T-helper 1 cell (primary cell): ENCODE measurements around the gene ZCCHC18.
A peak's percentile ranks its signal among the peaks of the same experiment; 100 is the strongest.
"Not testable (repeated sequence)": the region's sequence is repeated elsewhere in the genome, so short reads cannot be mapped to it uniquely, and the experiment has no call there.

Experiments
- DNase-seq, 5 donors: peaks; one replicate each; pipeline ENCODE4 v3.0.0-alpha.2; 2012 to 2020
- total RNA-seq, 4 donors: gene quantifications; one replicate each; lab custom pipeline; 2026; lab: John Stamatoyannopoulos, UW

ZCCHC18 gene
- 2.5 to 5.1 (median 3.8) reads per million in 4 donors for total RNA-seq

DNA sequence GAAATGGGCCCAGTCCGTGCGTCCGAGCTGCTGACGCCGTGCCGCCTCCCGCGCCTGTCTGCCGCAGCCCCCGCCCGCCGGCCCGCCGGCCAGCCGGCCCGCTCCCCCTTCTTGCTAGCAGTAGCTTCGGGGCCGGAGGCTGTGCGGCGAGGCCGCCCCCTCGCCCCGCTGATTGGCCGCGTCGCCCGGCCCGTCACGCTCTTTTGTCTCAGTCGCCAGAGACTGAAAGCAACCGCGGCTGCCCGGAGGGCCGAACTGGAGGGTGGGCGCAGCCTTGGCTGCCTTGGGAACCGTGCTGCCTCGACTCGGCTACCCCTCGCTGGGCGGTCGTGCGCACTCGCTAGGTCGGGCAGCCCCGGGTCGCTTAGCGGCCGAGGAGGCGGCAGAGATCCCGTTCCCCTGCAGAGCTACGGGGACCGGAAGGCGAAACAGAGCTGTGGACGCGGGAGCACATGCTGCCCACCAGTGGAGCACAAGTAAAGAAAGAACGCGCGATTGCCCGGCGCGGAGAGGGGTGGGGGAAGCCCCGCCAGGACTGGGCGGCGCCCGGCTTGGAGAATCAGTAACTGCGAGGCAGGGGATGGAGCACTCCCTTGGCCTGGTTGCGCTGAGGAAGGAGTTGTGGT, at the start of gene ZCCHC18:
Gene ZCCHC18, plus strand, starts transcription at position 198 of the 626 bp plus-strand sequence. CDS start 1,589 bp downstream, outside the sequence.
- peak; percentile 9 to 35 (median 23) for DNase-seq

DNA sequence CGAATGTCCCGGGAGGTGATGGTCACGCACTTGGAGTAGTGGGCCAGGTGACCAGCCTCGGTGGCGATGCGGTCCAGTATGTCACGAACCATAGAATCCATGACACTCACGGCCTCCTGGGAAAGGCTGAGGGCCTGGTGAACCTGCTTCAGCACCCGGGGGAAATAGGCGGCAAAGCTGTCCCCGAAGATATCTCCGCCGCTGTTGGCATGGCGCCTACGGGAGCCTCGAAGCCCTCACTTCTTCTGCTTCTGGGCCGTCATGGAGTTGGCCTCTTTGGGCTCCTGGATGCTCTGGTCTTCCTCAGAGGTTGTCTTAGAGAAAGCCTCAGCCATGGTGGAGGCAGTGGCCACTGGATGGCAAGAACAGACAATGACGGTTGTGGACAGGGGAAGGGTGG, 49.7 kb upstream of the ZCCHC18 start:
- DNase-seq, result not testable (repeated sequence)

DNA sequence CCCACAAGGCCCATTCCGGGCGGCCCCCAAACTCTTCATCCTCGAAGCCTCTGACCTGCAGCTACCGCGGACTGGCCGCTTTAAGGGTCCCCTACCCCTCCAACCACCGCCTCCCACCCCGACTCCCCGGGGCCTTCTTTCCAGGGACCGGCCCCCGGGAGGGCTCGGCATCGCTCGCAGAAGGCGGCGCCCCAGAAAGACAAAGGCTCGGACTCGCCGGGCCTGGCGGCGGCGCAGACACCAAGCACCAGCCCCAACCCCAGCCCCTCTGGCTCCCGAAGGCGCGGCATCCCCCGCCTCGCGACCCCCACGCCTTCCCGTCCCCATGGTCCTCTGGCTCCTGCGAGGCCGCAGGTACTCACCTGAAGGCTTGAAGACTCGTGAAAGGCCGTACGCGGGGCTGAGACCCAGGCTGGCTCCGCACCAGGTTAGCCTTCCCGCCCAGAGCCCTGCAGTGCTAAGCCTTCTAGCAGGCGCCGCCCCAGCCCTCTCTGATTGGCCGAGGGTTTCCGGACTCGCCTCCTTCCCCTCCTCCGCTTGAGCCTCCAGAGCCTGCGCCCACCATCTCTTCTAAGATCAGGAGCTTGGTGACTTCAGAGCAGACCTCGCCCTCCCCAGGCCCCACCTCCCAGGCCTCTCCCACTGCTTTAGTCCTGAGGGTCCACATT, 36.4 kb upstream of the ZCCHC18 start, which contains the start of gene TMSB15C:
Gene TMSB15C, minus strand, starts transcription at position 459 of the 668 bp plus-strand sequence.
- DNase-seq, result not testable (repeated sequence)

DNA sequence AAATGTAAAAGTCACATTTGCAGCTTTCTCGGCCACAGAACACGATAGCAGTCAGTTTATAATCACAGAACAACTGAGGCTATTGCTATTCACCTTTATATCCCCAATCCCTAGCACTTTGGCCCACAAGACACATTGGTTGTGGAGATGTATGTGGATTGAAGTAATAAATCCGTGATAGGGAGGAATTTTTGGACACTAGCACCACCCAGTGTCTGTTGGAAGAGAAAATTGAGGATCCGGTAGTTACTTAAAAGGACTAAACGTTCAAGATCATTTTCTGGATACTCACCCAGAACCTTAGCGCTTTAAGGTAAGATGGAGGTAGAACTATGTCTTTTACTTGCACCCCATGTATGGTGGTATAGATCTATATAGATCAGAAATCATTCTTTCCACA, 34.5 kb upstream of the ZCCHC18 start:
- DNase-seq, result not testable (repeated sequence)

DNA sequence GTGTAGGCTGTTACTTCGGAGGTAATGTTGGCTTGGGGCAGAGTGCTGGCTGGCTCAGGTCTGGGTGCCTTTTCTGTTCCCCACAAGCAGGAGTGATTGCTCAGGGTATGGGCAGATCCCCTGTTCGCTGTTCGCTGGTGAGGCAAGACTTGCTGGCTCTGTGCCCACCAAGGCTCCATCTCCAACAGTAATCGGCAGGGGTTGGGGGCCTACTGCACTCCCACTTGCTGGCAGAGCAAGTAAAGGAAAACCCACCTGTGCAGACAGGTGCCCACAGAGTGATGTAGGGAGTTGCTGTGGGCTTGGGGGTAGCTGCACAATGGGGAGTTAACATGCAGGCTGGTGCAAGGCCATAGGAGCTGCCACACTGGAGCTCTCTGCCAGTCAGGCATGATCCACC, 28.3 kb upstream of the ZCCHC18 start:
- no peak for DNase-seq

DNA sequence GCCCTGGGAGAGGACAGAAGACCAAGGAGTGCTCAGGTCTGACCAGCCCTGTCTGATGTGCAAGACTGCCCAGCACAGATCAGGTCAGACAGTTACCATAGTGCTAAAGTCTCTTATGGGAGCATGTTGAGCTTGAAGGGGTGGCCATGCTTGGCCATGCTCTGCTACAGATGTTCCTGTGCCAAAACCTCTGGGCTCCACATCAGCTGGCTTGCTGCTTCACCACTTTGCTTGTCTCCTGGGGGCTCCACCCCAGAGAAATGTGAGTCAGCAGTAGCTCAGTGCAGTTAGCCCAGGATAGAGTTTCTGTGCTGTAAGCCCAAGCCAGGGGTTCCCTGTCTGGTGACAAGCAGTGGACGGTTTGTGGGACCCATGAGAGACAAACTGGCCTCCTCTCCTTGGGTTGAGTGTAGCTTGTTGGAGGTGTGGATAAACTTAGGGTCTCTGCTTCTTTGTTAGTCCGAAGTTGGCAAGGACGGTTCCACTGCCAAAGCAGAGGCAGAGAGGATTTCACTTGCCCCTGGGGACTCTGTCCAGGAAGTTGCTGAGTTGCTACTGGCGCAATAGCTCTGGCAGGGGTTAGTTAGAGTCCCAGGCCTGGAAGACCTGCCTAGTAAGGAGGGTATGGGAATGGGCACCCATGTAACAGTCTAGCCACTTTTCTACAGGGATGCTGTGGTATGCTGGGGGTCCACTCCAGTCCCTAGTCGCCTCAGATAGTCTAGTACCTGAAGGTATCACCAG, 27.6 kb upstream of the ZCCHC18 start:
- no peak for DNase-seq

DNA sequence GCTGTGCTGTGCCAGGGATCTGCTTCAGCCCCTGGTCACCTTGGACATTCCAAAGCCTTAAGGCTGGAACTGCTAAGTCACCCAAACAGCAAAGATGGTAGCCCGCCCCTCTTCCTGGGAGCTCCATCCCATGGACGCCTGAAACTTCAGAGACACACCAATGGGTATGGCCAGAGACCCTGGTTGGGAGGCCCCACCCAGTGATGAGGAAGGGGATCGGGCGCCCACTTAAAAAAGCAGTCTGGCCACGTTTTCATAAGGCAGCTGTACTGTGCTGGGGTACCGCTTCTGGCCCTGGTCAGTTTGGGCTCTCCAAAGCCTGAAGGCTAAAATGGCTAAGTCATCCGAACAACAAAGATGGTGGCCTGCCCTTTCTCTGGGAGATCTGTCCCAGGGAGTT, 26.8 kb upstream of the ZCCHC18 start:
- no peak for DNase-seq

DNA sequence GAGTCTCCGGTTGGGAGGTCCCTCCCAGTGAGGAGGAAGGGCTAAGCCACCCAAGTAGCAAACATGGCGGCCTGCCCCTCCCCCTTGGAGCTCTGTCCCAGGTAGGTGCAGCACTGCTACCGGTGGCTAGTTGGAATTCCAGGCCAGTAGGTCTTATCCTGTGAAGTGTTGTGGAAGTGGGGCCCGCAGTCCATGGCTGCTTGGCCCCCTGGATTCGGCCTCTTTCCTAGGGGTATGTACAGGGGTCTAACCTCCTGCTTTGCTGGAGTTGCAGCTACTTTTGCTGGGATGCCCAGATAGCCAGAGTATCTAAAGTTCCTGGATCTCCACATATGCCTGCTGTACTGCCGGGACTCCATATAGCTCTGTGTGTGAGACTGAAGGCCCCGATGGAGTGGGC, 26.4 kb upstream of the ZCCHC18 start:
- no peak for DNase-seq

DNA sequence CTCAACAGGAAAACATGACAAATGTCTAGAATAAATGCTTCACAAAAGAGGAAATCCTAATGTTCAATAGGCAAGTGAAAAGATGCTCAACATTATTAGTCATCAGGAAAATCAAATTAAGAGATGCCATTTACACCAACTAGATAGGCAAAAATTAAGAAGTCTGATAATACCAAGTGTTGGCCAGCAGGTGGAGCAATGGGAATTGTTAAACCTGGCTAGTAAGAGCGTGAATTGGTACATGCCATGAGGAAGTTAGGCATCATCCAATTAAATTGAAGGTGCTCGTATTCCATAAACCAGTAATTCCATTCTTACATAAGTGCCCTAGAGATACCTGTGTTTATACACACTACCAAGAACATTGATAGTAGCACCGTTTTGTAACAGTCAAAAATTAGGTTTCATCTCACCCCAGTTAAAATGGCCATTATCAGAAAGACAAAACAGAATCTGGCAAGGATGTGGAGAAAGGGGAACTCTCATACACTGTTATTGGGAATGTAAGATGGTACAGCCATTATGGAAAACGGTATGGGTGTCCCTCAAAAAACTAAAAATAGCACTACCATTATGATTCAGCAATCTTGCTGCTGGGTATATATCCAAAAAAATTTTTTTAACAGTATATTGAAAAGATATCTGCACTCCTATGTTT, 14.0 kb upstream of the ZCCHC18 start:
- DNase-seq, result peak; percentile 13 to 58 (median 42)

DNA sequence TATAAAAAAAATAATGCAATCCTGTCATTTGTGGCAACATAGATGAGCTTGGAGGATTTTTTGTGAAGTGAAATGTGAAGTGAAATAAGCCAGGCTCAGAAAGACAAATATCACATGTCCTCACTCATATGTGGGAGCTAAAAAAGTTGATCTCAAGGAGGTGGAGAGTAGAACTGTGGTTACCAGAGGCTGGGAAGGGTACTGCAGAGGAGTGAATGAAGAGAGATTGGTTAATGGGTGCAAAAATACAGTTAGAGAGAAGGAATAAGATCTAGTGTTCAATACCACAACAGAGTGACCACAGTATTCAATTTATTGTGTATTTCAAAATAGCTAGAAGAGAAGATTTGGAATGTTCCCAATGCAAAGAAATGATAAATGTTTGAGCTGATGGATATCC, 13.4 kb upstream of the ZCCHC18 start:
- no peak for DNase-seq

DNA sequence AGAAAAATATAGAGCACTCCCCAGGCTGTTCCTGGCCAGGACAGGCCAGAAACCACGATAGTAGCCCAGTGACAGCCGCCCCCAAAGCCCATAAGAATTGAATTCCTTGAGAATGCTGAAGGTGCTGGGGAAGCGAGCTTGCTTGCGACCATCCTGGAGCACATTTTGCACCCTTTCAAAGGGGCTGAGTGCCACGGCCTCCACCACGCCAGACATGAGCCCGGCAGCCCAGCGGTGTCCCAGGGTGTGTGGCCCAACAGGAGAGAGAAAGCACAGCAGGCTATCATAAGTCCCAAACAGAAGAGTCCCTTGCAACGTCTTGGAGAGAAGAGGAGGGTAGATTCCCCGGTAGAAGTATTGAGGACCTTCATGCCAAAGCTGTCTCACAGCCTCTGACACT, 7.6 kb upstream of the ZCCHC18 start:
- no peak for DNase-seq

DNA sequence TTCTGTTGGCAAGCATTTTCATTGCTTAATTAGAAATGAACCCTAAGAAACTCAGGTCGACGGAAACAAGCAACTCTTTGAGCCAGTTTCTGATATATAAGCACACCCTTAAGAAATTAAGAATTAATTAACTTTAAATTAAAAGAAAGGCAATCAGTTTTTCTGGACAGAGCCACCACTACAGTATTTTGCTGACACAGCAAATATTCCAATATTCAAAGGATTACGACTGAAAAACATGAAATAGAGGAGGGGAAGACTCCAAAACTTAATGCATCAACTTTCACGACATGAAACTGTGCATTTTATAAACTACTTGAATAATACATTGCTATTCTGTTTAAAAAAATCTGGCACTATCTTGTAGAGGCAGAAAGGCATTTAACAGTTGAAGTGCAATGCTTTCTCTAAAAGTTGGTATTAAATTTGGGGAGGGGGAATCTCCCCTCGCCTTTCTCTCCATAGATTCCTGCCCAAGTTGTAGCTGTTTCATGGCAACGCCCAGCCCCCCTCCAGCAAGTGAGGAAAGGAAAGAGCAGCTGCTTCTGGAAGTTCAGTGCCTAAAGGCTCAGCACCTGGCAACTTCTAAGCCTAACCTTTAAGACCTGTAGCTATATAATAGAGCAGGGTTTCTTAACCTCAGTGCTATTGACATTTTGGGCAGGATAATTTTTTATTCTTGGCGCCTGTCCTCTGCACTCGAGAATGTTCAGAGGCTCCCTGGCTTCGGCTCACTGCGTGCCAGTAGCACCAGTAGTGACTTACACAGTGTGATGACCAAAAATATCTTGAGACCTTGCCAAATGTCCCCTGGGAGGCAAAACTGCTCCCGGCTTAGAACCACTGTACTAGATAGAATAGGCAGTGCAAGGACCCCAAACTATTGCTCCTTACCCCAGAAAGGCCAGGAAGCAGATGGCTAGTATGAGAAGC, 6.7 kb upstream of the ZCCHC18 start:
- DNase-seq, result no peak

DNA sequence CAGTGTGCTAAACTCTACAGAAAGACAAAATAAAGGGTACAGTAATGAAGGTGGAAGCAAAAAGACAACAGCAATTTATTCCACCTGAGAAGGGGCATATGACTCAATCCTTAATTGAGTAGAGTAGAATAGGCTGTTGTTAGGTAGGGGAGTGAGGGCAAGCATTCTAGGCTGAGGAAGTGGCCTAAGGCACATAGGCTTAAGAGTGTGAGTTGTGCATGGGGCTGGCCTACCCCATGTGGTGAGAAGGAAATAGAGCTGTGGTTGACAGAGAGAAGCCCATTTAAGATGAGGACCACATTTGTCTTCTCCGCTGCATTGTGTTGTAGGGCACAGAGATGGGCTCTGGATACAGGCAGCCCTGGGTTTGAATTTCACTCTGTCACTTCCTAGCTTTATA, 3.4 kb upstream of the ZCCHC18 start:
- no peak for DNase-seq

DNA sequence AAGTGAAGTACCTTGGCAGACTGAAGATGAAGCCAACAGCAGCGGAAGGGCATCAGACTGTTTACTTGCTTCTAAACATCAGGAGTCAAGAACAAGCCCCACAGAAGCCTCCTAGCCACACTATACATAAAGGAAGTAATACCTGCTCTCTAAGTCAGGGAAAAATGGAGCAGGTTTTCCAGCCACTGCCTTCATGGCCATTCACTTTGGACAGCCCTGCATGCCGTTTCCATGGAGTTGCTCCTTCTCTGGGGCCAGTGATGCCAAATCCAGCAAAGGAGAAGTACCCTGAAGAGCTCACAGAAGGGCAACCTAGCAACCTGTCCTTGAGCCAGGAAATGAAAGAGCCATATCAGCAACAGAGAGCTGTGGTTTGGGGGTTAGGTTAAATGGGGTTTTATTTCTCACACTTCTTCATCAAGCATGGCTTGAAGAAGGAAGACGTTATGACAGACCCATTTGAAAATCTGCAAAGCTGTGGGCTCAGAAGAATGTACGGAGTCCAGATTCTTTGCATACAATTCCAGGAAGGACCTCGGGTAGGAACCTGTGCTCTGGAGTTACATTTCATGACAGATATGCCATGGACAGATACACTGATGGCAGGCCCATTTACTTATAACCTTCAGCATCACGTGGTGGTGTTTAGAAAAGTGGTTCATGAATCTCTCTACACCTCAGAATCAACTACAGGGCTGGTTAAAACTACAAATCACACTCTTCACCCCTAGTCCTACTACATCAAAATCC, 1.7 kb upstream of the ZCCHC18 start:
- DNase-seq, result peak in 1 of 5 donors; percentile 20

DNA sequence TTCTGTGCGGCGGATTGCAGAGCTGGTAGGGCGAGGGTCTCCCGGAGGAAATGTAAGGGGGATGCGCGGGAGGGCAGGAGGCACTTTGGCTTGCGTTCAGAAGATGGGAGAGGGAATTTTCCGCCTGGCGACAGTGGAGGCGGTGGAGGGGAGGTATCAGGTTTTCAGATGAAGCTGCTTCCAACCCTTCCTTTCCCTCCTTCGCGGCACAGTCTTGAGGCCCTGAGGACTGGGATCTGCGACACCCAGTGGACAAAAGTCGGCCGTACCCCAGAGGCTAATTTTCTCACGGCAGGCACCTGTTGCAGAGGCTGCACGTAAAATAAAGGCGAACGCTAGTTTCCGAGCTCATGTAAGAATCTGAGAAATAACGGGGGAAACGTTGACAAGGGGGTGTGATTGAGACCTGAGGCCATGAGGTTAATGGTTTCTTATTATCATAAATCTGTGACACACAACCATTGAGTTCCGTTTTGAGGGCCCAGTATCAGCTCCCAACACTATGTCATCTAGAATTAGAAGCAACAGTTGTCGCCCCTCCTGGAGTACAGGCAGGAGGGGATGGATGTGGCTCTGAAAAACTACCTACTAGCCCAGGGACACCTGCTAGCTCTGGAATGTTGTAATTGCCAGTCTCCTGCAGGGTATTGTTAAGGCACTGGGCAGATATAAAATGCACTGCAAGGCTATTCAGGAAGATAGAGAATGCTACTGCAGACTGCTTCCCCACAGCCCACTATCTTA, 1.1 kb downstream of the ZCCHC18 start:
- DNase-seq, result peak; percentile 13 to 49 (median 23)

DNA sequence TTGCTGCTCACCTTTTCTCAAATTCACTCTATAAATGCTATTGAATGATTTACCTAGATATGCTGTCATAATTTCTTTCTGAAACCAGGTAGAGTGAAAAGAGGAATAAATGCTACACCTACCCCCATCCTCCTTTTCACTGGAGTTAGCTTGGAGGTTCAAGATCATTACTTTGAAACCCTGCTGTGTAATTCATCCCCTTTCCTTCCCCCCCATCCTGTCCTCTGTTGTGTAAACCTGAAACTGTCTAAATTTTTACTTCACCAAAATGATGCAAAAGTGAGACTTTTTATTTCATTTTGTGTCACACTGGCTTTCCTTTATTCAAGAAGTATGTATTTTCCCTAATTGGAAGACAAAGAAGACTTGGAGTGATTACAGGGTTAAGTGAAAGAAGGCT, 5.4 kb downstream of the ZCCHC18 start:
- no peak for DNase-seq

DNA sequence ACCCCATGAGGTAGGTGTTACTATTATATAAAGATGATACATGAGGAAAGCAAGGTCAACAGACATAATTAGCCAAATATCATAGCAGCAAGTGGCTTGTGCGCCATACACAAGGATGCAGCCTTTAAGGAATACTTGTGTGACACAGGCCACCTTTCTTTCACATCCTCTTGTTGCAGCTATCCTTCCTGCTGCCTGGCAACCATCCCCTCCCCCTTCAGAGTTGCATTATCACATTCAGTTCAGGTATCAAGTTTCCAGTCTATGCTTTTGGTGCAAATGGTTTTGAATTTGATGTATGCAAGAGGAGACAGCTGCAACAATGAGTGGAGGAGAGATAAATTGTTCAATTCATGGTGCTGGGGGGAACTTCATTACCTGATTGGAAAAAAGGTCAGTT, 6.4 kb downstream of the ZCCHC18 start:
- DNase-seq, result no peak

DNA sequence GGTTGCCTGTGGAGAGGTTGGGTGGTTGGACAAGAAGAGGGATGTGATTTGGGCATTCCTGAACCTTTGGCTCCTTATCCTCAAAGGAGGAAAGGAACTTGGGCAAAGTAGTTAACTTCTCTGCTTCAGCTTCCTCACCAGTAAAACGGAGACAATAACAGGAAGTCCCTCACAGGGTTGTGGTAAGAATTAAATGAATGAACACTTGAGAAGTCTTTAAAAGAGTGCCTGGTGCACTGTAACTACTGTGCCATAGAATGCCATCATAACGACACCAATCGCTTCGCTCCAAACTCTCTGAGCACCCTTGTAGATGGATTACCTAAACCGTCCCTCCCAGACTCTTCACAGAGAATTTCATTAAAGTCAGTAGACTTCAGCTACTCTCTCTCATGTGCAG, 10.5 kb downstream of the ZCCHC18 start:
- peak in 1 of 5 donors; percentile 54 for DNase-seq

DNA sequence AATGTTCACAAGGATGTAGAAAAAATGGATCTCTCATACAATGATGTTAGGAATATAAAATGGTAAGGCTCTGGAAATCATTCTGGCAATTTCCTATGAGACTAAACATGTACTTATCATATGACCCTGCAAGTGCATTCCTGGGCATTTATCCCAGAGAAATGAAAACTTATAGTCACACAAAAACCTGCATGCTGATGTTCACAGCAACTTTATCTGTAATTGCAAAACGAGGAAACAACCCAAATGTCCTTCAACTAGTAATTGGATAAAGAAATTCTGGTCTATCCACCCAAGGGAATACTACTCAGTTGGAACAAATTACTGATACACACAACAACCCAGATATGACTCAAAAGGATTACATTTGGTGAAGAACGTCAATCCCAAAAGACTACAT, 14.5 kb downstream of the ZCCHC18 start:
- no peak for DNase-seq

DNA sequence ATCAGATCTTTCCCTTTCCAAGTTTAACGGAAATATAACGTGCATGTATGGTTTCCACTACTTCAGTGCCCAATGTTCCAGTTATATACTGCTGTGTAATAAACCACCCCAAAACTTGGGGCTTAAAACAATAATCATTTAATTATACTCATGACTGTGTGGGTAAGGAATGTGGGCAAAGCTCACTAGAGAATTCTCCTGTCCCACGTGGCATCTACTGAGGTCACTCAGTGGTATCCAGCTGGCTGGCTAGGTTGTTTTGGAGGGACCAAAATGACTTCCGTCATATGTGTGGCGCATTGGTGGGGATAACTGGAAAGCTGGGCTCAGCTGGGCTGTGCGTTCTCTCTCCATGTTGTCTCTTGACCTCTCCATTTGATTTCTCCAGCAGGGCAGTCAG, 18.5 kb downstream of the ZCCHC18 start:
- no peak for DNase-seq
